K562 (cell line): ENCODE measurements around the gene MBD6. TPM values are rescaled to one million over a fixed set of nuclear protein-coding genes. Genes with fewer than 3 reads are reported as not detected.

ENCODE experiments used
- CBX3 ChIP-seq, 2 experiments: IDR thresholded peaks; 1 replicate in 1 of 2; 2 replicates in 1 of 2; pipeline ENCODE4 v1.6.1; 2012; ENCODE audit warnings: inconsistent platforms in 2 of 2, low read length in 2 of 2, borderline replicate concordance in 1 of 2, control low read depth in 1 of 2
- ESRRA ChIP-seq: fragments of 450-650 bp; IDR thresholded peaks from 2 replicates; pipeline ENCODE4 v1.6.1; 2014; ENCODE audit warnings: low read depth, mild to moderate bottlenecking, moderate library complexity, borderline replicate concordance
- HLTF ChIP-seq: fragments of 450-650 bp; IDR thresholded peaks from 2 replicates; pipeline ENCODE4 v1.6.1; 2016
- L3MBTL2 ChIP-seq: fragments of 450-650 bp; IDR thresholded peaks from 2 replicates; pipeline ENCODE4 v1.6.1; 2016; ENCODE audit warnings: mild to moderate bottlenecking, moderate library complexity
- MYBL2 ChIP-seq, 2 experiments: fragments of 450-650 bp in 1 of 2; sonication (generic) in 1 of 2; formaldehyde crosslinking in 1 of 2; IDR thresholded peaks; 2 replicates each; pipeline versions ENCODE4 v1.6.1 to v1.8.1; 2017 to 2022; ENCODE audit warnings: borderline replicate concordance in 1 of 2, inconsistent platforms in 1 of 2, low read depth in 1 of 2, mild to moderate bottlenecking in 1 of 2, missing genetic modification reagents in 1 of 2, moderate library complexity in 1 of 2
- NCOA2 ChIP-seq, 2 experiments: fragments of 450-650 bp; IDR thresholded peaks; 2 replicates each; pipeline ENCODE4 v1.6.1; 2018; ENCODE audit warnings: mild to moderate bottlenecking in 2 of 2, moderate library complexity in 1 of 2; ENCODE audit not compliant: partially characterized antibody in 2 of 2
- NELFE ChIP-seq: IDR thresholded peaks from 2 replicates; pipeline ENCODE4 v1.6.1; 2011; ENCODE audit warnings: mild to moderate bottlenecking; ENCODE audit not compliant: insufficient read depth, insufficient read length
- PML ChIP-seq: IDR thresholded peaks from 2 replicates; pipeline ENCODE4 v1.6.1; 2012; ENCODE audit warnings: low read length, inconsistent platforms
- RHOXF2B ChIP-seq: fragments of 250-450 bp; sonication (Bioruptor Pico); conservative IDR thresholded peaks from 2 replicates; pipeline ENCODE4 v1.5.1; 2021
- SMAD4 ChIP-seq: fragments of 250-450 bp; sonication (Bioruptor Pico); conservative IDR thresholded peaks from 2 replicates; pipeline ENCODE4 v1.8.0; 2021; ENCODE audit warnings: inconsistent platforms, mild to moderate bottlenecking, moderate library complexity
- TAF1 ChIP-seq: IDR thresholded peaks from 2 replicates; pipeline ENCODE4 v1.6.1; 2011; ENCODE audit warnings: mild to moderate bottlenecking, low read length, moderate library complexity; ENCODE audit not compliant: insufficient read depth, control insufficient read depth, severe bottlenecking; ENCODE audit errors: extremely low read depth
- TAL1 ChIP-seq: fragments of 450-650 bp; IDR thresholded peaks from 2 replicates; pipeline ENCODE4 v1.6.1; 2016; ENCODE audit warnings: mild to moderate bottlenecking
- TSC22D4 ChIP-seq: fragments of 450-650 bp; IDR thresholded peaks from 2 replicates; pipeline ENCODE4 v1.6.1; 2016; ENCODE audit warnings: missing genetic modification characterization, missing biosample characterization, control low read depth
- ZBED1 ChIP-seq: IDR thresholded peaks from 2 replicates; pipeline ENCODE4 v1.6.1; 2014
- ZNF175 ChIP-seq: fragments of 200-800 bp; sonication (Bioruptor generic); IDR thresholded peaks from 2 replicates; pipeline ENCODE4 v1.6.1; 2016; ENCODE audit warnings: low read depth, mild to moderate bottlenecking, missing genetic modification characterization, missing compliant biosample characterization
- ZNF444 ChIP-seq: fragments of 250-450 bp; sonication (Bioruptor Pico); IDR thresholded peaks from 2 replicates; pipeline ENCODE4 v1.4.0; 2020; ENCODE audit warnings: mild to moderate bottlenecking, moderate library complexity
- polyA plus RNA-seq, 8 experiments: library from polyadenylated mRNA; depleted of rRNA in 4 of 8; stranded (reverse) in 5 of 8; unstranded in 3 of 8; fragments of >200 nt; fragmentation: Nextera tagmentation in 2 of 8; fragmentation: Illumina TruSeq in 1 of 8; extraction: Ambion mirVana in 2 of 8; extraction: Trizol in 1 of 8; gene quantifications; 2 replicates each; pipeline versions ENCODE4 v1.2.1 to v1.2.3, GENCODE V29; 2011 to 2014; ENCODE audit warnings: inconsistent platforms in 1 of 8, missing spikeins in 1 of 8
- total RNA-seq, 7 experiments: library from RNA; depleted of rRNA in 6 of 7; stranded (reverse); fragments of >200 nt in 6 of 7; fragmentation: Illumina TruSeq in 2 of 7; extraction: Trizol in 2 of 7; gene quantifications; 2 replicates each; pipeline versions ENCODE4 v1.2.1 to v1.2.3, GENCODE V29; 2011 to 2021; ENCODE audit warnings: low replicate concordance in 1 of 7
- TF ChIP-seq, protein P1 (sequence below), 2 experiments: fragments of 450-650 bp; formaldehyde crosslinking in 1 of 2; IDR thresholded peaks; 2 replicates each; pipeline versions ENCODE4 v1.4.0 to v1.6.1; 2014 to 2020; ENCODE audit warnings: mild to moderate bottlenecking in 2 of 2, borderline replicate concordance in 1 of 2, low read depth in 1 of 2
- TF ChIP-seq, protein P2 (sequence below), 2 experiments: fragments of 450-650 bp; IDR thresholded peaks; 2 replicates each; pipeline ENCODE4 v1.6.1; 2016

Gene MBD6
- total and polyA plus RNA-seq, 9 of the 15 experiments (the other 6 are each of a cell fraction or from before 2014, with no cell fraction given), result 2.0 to 54.8 (median 3.8) TPM

DNA sequence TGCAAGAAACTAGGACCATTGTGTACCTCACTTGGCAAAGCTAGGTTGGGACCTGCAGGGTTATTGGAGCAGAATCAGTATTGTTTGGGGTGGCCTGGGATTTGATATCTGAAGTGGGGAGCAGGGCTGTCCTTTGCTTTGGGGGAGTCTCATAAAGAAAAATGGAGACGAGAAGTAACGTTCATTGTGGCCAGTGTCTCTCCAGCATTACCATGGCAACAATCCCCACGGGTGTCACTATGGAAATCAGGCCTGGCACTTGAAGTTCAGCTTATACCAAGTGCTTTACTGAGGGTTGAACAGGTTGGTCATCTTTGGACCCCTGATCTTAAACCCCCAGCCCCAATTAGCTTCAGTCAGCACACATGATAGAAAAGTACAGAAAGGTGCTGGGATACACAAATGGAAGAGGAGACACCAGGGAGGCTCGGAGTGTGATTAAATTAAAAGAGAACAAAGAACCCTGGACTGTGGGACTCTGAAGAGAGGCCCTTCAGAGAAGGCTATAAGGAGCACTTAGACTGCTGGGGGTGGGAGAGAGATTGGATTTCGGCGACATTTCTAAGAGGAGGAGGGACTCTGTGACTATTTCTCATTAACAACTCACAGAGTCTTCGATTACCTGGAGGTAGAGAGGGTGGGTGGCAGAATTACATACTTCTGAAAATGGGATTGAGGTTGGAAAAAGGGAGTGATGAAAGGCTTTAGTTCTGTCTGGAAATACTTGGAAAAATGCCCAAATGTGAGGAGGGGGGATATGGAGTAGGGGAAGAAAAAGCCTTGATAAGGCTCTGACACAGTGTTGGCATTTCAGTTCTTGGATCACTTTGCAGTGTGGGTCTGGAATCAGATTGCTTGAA lies 30.9 kb downstream of the MBD6 start (continued):
- TF ChIP-seq, protein P1, sequence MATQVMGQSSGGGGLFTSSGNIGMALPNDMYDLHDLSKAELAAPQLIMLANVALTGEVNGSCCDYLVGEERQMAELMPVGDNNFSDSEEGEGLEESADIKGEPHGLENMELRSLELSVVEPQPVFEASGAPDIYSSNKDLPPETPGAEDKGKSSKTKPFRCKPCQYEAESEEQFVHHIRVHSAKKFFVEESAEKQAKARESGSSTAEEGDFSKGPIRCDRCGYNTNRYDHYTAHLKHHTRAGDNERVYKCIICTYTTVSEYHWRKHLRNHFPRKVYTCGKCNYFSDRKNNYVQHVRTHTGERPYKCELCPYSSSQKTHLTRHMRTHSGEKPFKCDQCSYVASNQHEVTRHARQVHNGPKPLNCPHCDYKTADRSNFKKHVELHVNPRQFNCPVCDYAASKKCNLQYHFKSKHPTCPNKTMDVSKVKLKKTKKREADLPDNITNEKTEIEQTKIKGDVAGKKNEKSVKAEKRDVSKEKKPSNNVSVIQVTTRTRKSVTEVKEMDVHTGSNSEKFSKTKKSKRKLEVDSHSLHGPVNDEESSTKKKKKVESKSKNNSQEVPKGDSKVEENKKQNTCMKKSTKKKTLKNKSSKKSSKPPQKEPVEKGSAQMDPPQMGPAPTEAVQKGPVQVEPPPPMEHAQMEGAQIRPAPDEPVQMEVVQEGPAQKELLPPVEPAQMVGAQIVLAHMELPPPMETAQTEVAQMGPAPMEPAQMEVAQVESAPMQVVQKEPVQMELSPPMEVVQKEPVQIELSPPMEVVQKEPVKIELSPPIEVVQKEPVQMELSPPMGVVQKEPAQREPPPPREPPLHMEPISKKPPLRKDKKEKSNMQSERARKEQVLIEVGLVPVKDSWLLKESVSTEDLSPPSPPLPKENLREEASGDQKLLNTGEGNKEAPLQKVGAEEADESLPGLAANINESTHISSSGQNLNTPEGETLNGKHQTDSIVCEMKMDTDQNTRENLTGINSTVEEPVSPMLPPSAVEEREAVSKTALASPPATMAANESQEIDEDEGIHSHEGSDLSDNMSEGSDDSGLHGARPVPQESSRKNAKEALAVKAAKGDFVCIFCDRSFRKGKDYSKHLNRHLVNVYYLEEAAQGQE (IDR thresholded peaks at IDR 0.05; ENCODE audit: borderline replicate concordance), result no peak
- TF ChIP-seq, protein P1 (CRISPR knock-in tag; IDR thresholded peaks at IDR 0.05; ENCODE audit: low read depth), result no peak
- 0 out of 2 replicates have a peak, but pooled peaks have one; percentile 20 for TF ChIP-seq SMAD4
- no peak for TF ChIP-seq HLTF
- TF ChIP-seq TSC22D4 (tag), result no peak
- TF ChIP-seq L3MBTL2, result no peak
- no peak for TF ChIP-seq NELFE
- TF ChIP-seq ZNF175 (CRISPR knock-in tag), result 0 out of 2 replicates have a peak, but pooled peaks have one; percentile 25
- no peak for TF ChIP-seq ZBED1
- no peak for TF ChIP-seq TAL1
- no peak for TF ChIP-seq PML
- TF ChIP-seq RHOXF2B (CRISPR knock-in tag), result no peak
- TF ChIP-seq ZNF444 (CRISPR knock-in tag), result no peak
- TF ChIP-seq, protein P2, sequence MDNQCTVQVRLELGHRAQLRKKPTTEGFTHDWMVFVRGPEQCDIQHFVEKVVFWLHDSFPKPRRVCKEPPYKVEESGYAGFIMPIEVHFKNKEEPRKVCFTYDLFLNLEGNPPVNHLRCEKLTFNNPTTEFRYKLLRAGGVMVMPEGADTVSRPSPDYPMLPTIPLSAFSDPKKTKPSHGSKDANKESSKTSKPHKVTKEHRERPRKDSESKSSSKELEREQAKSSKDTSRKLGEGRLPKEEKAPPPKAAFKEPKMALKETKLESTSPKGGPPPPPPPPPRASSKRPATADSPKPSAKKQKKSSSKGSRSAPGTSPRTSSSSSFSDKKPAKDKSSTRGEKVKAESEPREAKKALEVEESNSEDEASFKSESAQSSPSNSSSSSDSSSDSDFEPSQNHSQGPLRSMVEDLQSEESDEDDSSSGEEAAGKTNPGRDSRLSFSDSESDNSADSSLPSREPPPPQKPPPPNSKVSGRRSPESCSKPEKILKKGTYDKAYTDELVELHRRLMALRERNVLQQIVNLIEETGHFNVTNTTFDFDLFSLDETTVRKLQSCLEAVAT (IDR thresholded peaks at IDR 0.05), result no peak; a peak in 1 of 4 replicates
- no peak for TF ChIP-seq TAF1
- TF ChIP-seq MYBL2 (IDR thresholded peaks at IDR 0.05; ENCODE audit: low read depth), result no peak
- no peak for TF ChIP-seq MYBL2 (CRISPR knock-in tag; IDR thresholded peaks at IDR 0.05; ENCODE audit: borderline replicate concordance)
- no peak for TF ChIP-seq CBX3 (IDR thresholded peaks at IDR 0.05; ENCODE audit: borderline replicate concordance in 1 of 2, low read length in 2 of 2)
- no peak for TF ChIP-seq ESRRA
- no peak for TF ChIP-seq NCOA2 (IDR thresholded peaks at IDR 0.05; ENCODE audit: partially characterized antibody in 2 of 2)
